Activated CD4-positive, alpha-beta T cell treated with anti-CD3 and anti-CD28 coated beads for 36 hours (primary cell): ENCODE measurements around the gene EPB41L3. TPM values are rescaled to one million over a fixed set of nuclear protein-coding genes. Genes with fewer than 3 reads are reported as not detected.

Experiments used
- ATAC-seq: fragments of 200-7000 bp; cut with Tn5 transposase; one replicate; pipeline ENCODE4 v1.10.0; 2021; ENCODE audit warnings: mild to moderate bottlenecking, moderate library complexity
- CTCF ChIA-PET: fragments of 350-600 bp; sonication (Branson Sonifier 250); formaldehyde crosslinking; loops from one replicate; lab custom pipeline; 2021; ENCODE audit warnings: antibody characterized with exemption; lab: Charles Lee
- POLR2A ChIA-PET: fragments of 350-600 bp; sonication (Branson Sonifier 250); formaldehyde crosslinking; loops from one replicate; lab custom pipeline; 2021; ENCODE audit warnings: antibody characterized with exemption, inconsistent platforms; lab: Charles Lee
- DNase-seq: peaks from one replicate; pipeline ENCODE4 v3.0.0-alpha.2; 2020
- H3K27ac Mint-ChIP-seq: one replicate; pipeline ENCODE4 v1.8.0; 2021; ENCODE audit warnings: mixed read lengths
- H3K27me3 Mint-ChIP-seq: one replicate; pipeline ENCODE4 v1.8.0; 2021; ENCODE audit warnings: mixed read lengths
- H3K36me3 Mint-ChIP-seq: one replicate; pipeline ENCODE4 v1.8.0; 2021; ENCODE audit warnings: low read depth, mixed read lengths
- H3K4me1 Mint-ChIP-seq: one replicate; pipeline ENCODE4 v1.8.0; 2021; ENCODE audit warnings: mixed read lengths
- H3K4me3 Mint-ChIP-seq: one replicate; pipeline ENCODE4 v1.8.0; 2021; ENCODE audit warnings: mild to moderate bottlenecking, moderate library complexity, mixed read lengths
- H3K9me3 Mint-ChIP-seq: one replicate; pipeline ENCODE4 v1.8.0; 2021; ENCODE audit warnings: low read depth, mixed read lengths
- intact Hi-C, 2 experiments: fragments of 100-400 bp; cut with DNase I in 1 of 2; cut with micrococcal nuclease in 1 of 2; formaldehyde crosslinking; loops; one replicate each; pipeline versions ENCODE4 v1.14.2 to v1.15.1; 2022 to 2024; cut with DNase I, micrococcal nuclease
- total RNA-seq, 2 experiments: library from RNA; stranded (reverse); gene quantifications; one replicate each; pipeline ENCODE4 v1.2.3, GENCODE V29; 2021

Gene EPB41L3
- total RNA-seq, 2 experiments from 2014 or later, result 10.4 to 13.4 TPM

GRCh38 chr18:5410582-5410981 is 133.2 kb downstream of the EPB41L3 start:
- DNase-seq, result no peak
- H3K27me3 Mint-ChIP-seq, result peaks cover 4% of the 10 kb centered on the region
- intact Hi-C loops, result no loop called here
- H3K4me3 Mint-ChIP-seq, result no peak overlapping the region
- no peak overlapping the region for H3K27ac Mint-ChIP-seq
- no peaks in the 10 kb centered on the region for H3K4me1 Mint-ChIP-seq
- CTCF ChIA-PET, result no interaction called here
- POLR2A ChIA-PET, result no interaction called here
- no peaks in the 10 kb centered on the region for H3K36me3 Mint-ChIP-seq
- ATAC-seq, result no peak
- H3K9me3 Mint-ChIP-seq, result no peaks in the 10 kb centered on the region

GRCh38 chr18:5398269-5398668 is 145.5 kb downstream of the EPB41L3 start:
- Mint-ChIP-seq H3K9me3 (no peaks in the 10 kb centered on the region), H3K36me3 (no peaks in the 10 kb centered on the region), H3K27me3 (peaks cover 2% of the 10 kb centered on the region), H3K27ac (no peak overlapping the region), H3K4me1 (peaks cover 8% of the 10 kb centered on the region), H3K4me3 (no peak overlapping the region)
- intact Hi-C loops, result no loop called here
- ATAC-seq (no peak), DNase-seq (no peak)
- ChIA-PET CTCF (interaction anchor here (0.6 to 0.8 kb wide), 2 partner anchors 47 to 251 kb away, joined by 3 to 6 read pairs; no protein-coding TSS in a partner anchor), POLR2A (no interaction called here)

GRCh38 chr18:5397102-5397501 is 146.7 kb downstream of the EPB41L3 start:
- CTCF ChIA-PET, result no interaction called here
- Mint-ChIP-seq H3K36me3 (no peaks in the 10 kb centered on the region), H3K4me1 (peaks cover 8% of the 10 kb centered on the region), H3K4me3 (no peak overlapping the region), H3K9me3 (no peaks in the 10 kb centered on the region), H3K27me3 (peaks cover 2% of the 10 kb centered on the region), H3K27ac (no peak overlapping the region)
- intact Hi-C loops, result no loop called here
- no peak for DNase-seq
- ATAC-seq, result no peak
- POLR2A ChIA-PET, result no interaction called here

GRCh38 chr18:5395860-5396448 is 147.8 kb downstream of the EPB41L3 start:
- no peaks in the 10 kb centered on the region for H3K9me3 Mint-ChIP-seq
- peaks cover 2% of the 10 kb centered on the region for H3K27me3 Mint-ChIP-seq
- intact Hi-C loops, result no loop called here
- peak; percentile 64 for ATAC-seq
- H3K27ac Mint-ChIP-seq, result no peak overlapping the region
- no peaks in the 10 kb centered on the region for H3K36me3 Mint-ChIP-seq
- DNase-seq, result no peak
- H3K4me3 Mint-ChIP-seq, result no peak overlapping the region
- CTCF ChIA-PET, result no interaction called here
- POLR2A ChIA-PET, result no interaction called here
- H3K4me1 Mint-ChIP-seq, result peaks cover 8% of the 10 kb centered on the region

GRCh38 chr18:5393779-5394178 is 150.0 kb downstream of the EPB41L3 start:
- Mint-ChIP-seq H3K4me3 (no peak overlapping the region), H3K36me3 (no peaks in the 10 kb centered on the region), H3K4me1 (peaks cover 5% of the 10 kb centered on the region), H3K9me3 (no peaks in the 10 kb centered on the region), H3K27me3 (peaks cover 2% of the 10 kb centered on the region), H3K27ac (no peak overlapping the region)
- no peak for ATAC-seq
- intact Hi-C loops, result no loop called here
- POLR2A ChIA-PET, result no interaction called here
- DNase-seq, result no peak
- CTCF ChIA-PET, result no interaction called here

- DNase-seq, result no peak
- Mint-ChIP-seq H3K4me3 (no peak overlapping the region), H3K36me3 (no peaks in the 10 kb centered on the region), H3K27me3 (peaks cover 2% of the 10 kb centered on the region), H3K4me1 (peaks cover 5% of the 10 kb centered on the region), H3K27ac (no peak overlapping the region), H3K9me3 (no peaks in the 10 kb centered on the region)
- CTCF ChIA-PET, result no interaction called here
- POLR2A ChIA-PET, result no interaction called here
- no peak for ATAC-seq
- intact Hi-C loops, result no loop called here
Observed at GRCh38 chr18:5391409-5391808, 152.4 kb downstream of the EPB41L3 start.

- Mint-ChIP-seq H3K9me3 (no peaks in the 10 kb centered on the region), H3K4me1 (no peaks in the 10 kb centered on the region), H3K36me3 (no peaks in the 10 kb centered on the region), H3K27ac (no peak overlapping the region), H3K27me3 (peaks cover 2% of the 10 kb centered on the region), H3K4me3 (no peak overlapping the region)
- intact Hi-C loops, result no loop called here
- POLR2A ChIA-PET, result no interaction called here
- CTCF ChIA-PET, result no interaction called here
- no peak for DNase-seq
- ATAC-seq, result no peak
Observed at GRCh38 chr18:5389356-5389755, 154.4 kb downstream of the EPB41L3 start.

GRCh38 chr18:5388896-5389295 is 154.9 kb downstream of the EPB41L3 start:
- intact Hi-C loops, result no loop called here
- no peaks in the 10 kb centered on the region for H3K36me3 Mint-ChIP-seq
- ChIA-PET CTCF (interaction anchor here (0.6 kb wide), 2 partner anchors 48 to 59 kb away, joined by 3 read pairs; no protein-coding TSS in a partner anchor), POLR2A (no interaction called here)
- H3K4me3 Mint-ChIP-seq, result no peak overlapping the region
- H3K9me3 Mint-ChIP-seq, result no peaks in the 10 kb centered on the region
- H3K27me3 Mint-ChIP-seq, result peaks cover 2% of the 10 kb centered on the region
- H3K27ac Mint-ChIP-seq, result no peak overlapping the region
- DNase-seq, result no peak
- H3K4me1 Mint-ChIP-seq, result no peaks in the 10 kb centered on the region
- no peak for ATAC-seq

GRCh38 chr18:5380586-5380985 is 163.2 kb downstream of the EPB41L3 start:
- intact Hi-C loops, result no loop called here
- DNase-seq (no peak), ATAC-seq (no peak)
- H3K4me3 Mint-ChIP-seq, result no peak overlapping the region
- CTCF ChIA-PET, result no interaction called here
- POLR2A ChIA-PET, result no interaction called here
- H3K27ac Mint-ChIP-seq, result no peak overlapping the region
- H3K9me3 Mint-ChIP-seq, result no peaks in the 10 kb centered on the region
- no peaks in the 10 kb centered on the region for H3K36me3 Mint-ChIP-seq
- no peaks in the 10 kb centered on the region for H3K4me1 Mint-ChIP-seq
- H3K27me3 Mint-ChIP-seq, result no peaks in the 10 kb centered on the region

GRCh38 chr18:5376986-5377385 is 166.8 kb downstream of the EPB41L3 start:
- Mint-ChIP-seq H3K9me3 (no peaks in the 10 kb centered on the region), H3K27me3 (peaks cover 2% of the 10 kb centered on the region), H3K27ac (no peak overlapping the region), H3K36me3 (no peaks in the 10 kb centered on the region), H3K4me3 (no peak overlapping the region), H3K4me1 (no peaks in the 10 kb centered on the region)
- no peak for DNase-seq
- POLR2A ChIA-PET, result no interaction called here
- CTCF ChIA-PET, result interaction anchor here (1.4 kb wide), 1 partner anchor 10 kb away, joined by 4 read pairs; no protein-coding TSS in a partner anchor
- intact Hi-C loops, result no loop called here
- no peak for ATAC-seq

- ChIA-PET CTCF (no interaction called here), POLR2A (no interaction called here)
- ATAC-seq (no peak), DNase-seq (no peak)
- H3K27ac Mint-ChIP-seq, result no peak overlapping the region
- no peaks in the 10 kb centered on the region for H3K9me3 Mint-ChIP-seq
- H3K4me1 Mint-ChIP-seq, result no peaks in the 10 kb centered on the region
- intact Hi-C loops, result no loop called here
- H3K36me3 Mint-ChIP-seq, result no peaks in the 10 kb centered on the region
- peaks cover 14% of the 10 kb centered on the region for H3K27me3 Mint-ChIP-seq
- H3K4me3 Mint-ChIP-seq, result no peak overlapping the region
Observed at GRCh38 chr18:5370332-5370731, 173.5 kb downstream of the EPB41L3 start.

GRCh38 chr18:5369513-5369912 is 174.3 kb downstream of the EPB41L3 start:
- no peak overlapping the region for H3K27ac Mint-ChIP-seq
- no peaks in the 10 kb centered on the region for H3K9me3 Mint-ChIP-seq
- H3K4me1 Mint-ChIP-seq, result no peaks in the 10 kb centered on the region
- peaks cover 12% of the 10 kb centered on the region for H3K27me3 Mint-ChIP-seq
- no peaks in the 10 kb centered on the region for H3K36me3 Mint-ChIP-seq
- DNase-seq (no peak), ATAC-seq (no peak)
- ChIA-PET CTCF (no interaction called here), POLR2A (no interaction called here)
- H3K4me3 Mint-ChIP-seq, result no peak overlapping the region
- intact Hi-C loops, result no loop called here
